HL-60 (cell line): ENCODE results near the gene CMIP.

Source experiments
- DNase-seq, 2 experiments: peaks; one replicate each; pipeline ENCODE4 v3.0.0-alpha.2; 2010 to 2020; ENCODE audit warnings: low read depth in 1 of 2, low spot score in 1 of 2
- H3K27ac ChIP-seq: fragments of 250-450 bp; sonication (Bioruptor Pico); replicated peaks from 2 replicates; pipeline ENCODE4 v1.5.1; 2020; ENCODE audit warnings: mild to moderate bottlenecking, moderate library complexity
- H3K27me3 ChIP-seq: fragments of 250-450 bp; sonication (Bioruptor Pico); 2 replicates; pipeline ENCODE4 v1.5.1; 2021; ENCODE audit warnings: mild to moderate bottlenecking, moderate library complexity; ENCODE audit not compliant: insufficient read depth, poor library complexity, severe bottlenecking
- H3K4me3 ChIP-seq: replicated peaks from 2 replicates; pipeline ENCODE4 v1.5.1; 2011; ENCODE audit warnings: mild to moderate bottlenecking, control low read depth, low read length; ENCODE audit not compliant: insufficient read depth
- CTCF ChIP-seq: IDR thresholded peaks from one replicate; pipeline ENCODE4 v1.5.1; 2011; ENCODE audit warnings: low read length, control low read depth, inconsistent platforms; ENCODE audit not compliant: insufficient read depth
- GABPA ChIP-seq: IDR thresholded peaks from 2 replicates; pipeline ENCODE4 v1.6.1; 2012; ENCODE audit warnings: low read depth
- POLR2AphosphoS5 ChIP-seq: IDR thresholded peaks from 2 replicates; pipeline ENCODE4 v1.6.1; 2012; ENCODE audit warnings: low read depth
- REST ChIP-seq: IDR thresholded peaks from 2 replicates; pipeline ENCODE4 v1.6.1; 2012; ENCODE audit warnings: low read depth; ENCODE audit not compliant: insufficient replicate concordance
- SPI1 ChIP-seq: IDR thresholded peaks from 2 replicates; pipeline ENCODE4 v1.6.1; 2012; ENCODE audit warnings: low read depth, mild to moderate bottlenecking, borderline replicate concordance

Gene CMIP

DNA sequence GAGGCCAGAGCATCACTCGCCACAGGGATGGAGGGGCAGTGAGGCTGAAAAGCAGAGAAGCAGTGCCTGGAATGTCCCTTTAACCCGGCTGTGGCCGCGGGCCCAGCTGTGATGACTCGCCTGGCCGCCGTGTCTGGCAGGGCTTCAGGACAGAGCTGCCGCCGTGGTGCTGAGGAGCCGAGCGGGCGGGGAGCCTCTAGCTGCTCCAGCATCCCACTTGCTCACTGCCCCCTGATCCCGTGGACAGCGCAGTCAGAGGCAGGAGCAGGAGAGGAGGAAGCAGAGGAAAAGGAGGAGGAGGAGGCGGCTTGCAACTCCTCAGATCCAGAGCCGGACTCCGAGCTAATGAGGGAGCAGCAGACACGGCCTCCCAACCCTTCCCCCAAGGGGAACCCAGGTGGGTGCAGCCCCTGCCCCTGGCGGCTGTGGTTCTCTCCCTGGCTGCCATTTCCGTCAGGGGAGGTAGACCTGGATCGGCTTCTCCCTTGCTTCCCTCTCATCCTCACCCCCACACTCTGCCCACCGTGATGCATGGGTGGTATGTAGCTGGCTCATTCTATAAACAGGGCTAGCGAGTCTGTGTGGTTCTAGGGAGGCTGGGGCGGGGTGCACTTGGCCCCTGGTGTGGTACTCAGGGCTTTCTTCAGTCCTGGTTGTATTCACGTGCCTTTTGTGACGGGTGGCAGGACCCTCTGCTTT is 165.7 kb downstream of the CMIP start:
- H3K27ac ChIP-seq, result no peak overlapping the region
- H3K4me3 ChIP-seq, result no peak overlapping the region
- no peak for TF ChIP-seq CTCF
- no peak for TF ChIP-seq SPI1
- TF ChIP-seq POLR2AphosphoS5, result no peak
- TF ChIP-seq GABPA, result no peak
- no peak for TF ChIP-seq REST
- DNase-seq, result no peak
- H3K27me3 ChIP-seq, result no peaks in the 10 kb centered on the region

DNA sequence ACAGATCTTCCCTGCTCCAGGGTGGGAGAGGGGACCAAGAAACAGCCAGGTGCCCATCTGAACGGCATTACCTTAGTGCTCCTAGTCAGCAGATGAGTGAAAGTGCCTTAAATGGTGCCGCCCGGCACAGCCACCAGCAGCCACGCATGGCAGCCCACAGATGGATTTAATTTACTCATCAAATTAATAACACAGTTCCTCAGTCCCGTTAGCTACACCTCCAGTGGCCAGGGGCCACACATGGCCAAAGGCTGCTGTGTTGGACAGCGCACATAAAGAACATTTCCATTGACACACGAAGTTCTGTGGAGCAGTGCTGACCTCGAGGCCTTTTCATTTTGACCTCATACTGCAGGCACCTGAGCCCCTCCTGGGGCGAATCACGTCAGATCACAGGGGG is 166.3 kb downstream of the CMIP start:
- no peak for DNase-seq
- H3K27ac ChIP-seq, result no peak overlapping the region
- H3K27me3 ChIP-seq, result no peaks in the 10 kb centered on the region
- TF ChIP-seq SPI1, result no peak
- TF ChIP-seq POLR2AphosphoS5, result no peak
- TF ChIP-seq CTCF, result no peak
- no peak for TF ChIP-seq GABPA
- H3K4me3 ChIP-seq, result no peak overlapping the region

DNA sequence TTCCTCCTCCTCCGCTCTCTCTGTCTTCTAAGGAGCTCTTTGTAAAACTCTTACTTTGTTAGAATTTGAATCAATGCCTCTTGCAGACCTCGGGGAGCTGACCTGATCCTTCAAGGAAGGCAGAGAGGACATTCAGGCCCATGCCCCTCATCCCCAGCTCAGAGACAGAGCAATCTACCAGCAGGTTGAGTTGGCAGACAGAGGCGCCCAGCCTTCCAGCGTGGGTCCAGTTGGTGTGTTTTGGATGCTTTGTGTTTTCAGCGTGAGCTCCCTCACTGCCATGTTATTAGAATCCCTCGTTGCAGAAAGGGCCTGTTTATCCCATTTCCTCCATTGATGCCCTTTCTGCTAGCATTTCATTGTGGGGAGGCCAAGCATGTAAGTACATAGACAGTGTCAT is 167.1 kb downstream of the CMIP start:
- no peak for TF ChIP-seq SPI1
- TF ChIP-seq REST, result no peak
- no peak for TF ChIP-seq CTCF
- no peak for TF ChIP-seq POLR2AphosphoS5
- no peak for TF ChIP-seq GABPA
- no peaks in the 10 kb centered on the region for H3K27me3 ChIP-seq
- H3K27ac ChIP-seq, result no peak overlapping the region
- H3K4me3 ChIP-seq, result no peak overlapping the region
- no peak for DNase-seq
